Activated CD4-positive, alpha-beta T cell treated with anti-CD3 and anti-CD28 coated beads, Interleukin-2, amount 50 U/mL, for 48 hours (primary cell): ENCODE data around the gene ENPP1.

ENCODE experiments used
- DNase-seq, 2 experiments: peaks; one replicate each; pipeline ENCODE4 v3.0.0-alpha.2; 2020

Gene ENPP1

DNA sequence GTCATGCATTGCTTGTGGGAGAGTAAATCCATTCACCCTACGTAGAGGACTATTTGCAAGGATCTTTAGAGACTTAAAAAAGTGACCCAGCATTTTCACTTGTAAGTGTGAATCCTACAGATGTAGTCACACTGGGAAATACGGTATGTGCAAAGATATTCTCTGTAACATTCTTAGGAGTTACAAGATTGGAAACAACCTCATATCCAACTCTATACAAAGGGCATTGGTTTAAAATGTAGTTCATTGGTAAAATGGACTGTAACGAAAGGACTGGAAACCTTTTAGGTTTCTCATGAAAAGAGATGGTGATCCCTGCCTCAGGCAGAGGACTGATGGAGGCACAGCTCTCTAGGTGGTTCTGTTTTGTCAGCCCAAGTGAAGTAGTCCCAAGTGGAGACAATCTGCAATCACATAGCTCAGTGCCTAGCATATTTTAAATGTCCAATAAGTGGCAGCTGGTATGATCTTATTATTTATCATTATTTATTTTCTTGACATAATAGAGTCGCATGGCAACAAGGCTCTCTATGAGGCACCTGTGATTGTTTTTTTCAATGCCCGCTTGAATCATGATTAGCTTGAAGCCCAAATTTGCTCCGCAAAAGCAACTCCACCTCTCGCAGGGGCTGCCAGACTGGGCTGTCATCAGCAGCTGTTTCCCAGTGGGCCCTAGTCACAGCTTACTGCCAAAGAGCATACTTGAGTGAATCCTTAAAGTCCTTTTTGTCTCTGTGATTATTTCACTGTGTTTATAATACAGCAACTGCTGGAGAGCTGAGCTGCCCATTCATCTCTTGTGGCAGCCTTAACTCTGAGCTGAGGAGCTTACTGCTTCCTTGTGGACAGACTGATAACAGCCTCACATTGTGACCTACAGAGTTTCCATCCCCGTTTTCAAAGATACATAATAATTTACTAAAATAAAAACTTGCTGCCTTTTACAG, 19.8 kb upstream of the ENPP1 start:
- DNase-seq = no peak

GRCh38 chr6:131789219-131789618, 18.6 kb upstream of the ENPP1 start:
- DNase-seq = no peak

GRCh38 chr6:131791476-131791875, 16.3 kb upstream of the ENPP1 start:
- no peak for DNase-seq

- DNase-seq = peak; percentile 16 to 30
These were observed 15.7 kb upstream of the ENPP1 start for GRCh38 chr6:131792091-131792496.

DNA sequence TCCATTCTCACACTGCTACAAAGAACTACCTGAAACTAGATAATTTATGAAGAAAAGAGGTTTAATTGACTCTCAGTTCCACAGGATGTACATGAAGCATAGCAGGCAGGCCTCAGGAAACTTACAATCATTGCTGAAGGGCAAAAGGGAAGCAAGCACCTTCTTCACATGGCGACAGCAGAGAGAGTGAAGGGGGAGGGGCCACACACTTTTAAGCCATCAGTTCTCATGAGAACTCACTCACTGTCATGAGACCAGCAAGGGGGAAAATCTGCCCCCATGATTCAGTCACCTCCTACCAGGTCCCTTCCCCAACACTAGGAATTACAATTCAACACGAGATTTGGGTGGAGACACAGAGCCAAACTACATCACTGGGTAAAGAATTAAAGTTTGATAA, 12.5 kb upstream of the ENPP1 start:
- DNase-seq = no peak

DNA sequence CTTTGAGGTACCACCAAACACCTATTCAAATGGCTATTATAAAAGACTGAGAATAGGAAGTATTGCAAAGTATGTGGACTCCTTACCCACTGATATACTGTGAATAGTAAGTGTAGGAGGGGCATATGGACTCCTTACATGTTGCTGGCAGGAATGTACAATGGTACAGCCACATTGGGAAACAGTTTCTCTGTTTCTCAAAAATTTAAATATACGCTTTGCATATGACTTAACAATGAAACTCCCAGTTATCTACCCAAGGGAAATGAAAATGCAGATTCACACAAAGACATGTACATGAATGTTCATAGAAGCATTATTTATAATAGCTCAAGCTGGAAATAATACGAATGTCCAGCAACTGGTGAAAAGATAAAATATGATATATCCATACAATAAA, 5.5 kb upstream of the ENPP1 start:
- no peak for DNase-seq

- DNase-seq = no peak
These were observed 4.6 kb upstream of the ENPP1 start for GRCh38 chr6:131803007-131803769.

- no peak for DNase-seq
These were observed 3.7 kb upstream of the ENPP1 start for GRCh38 chr6:131804131-131804530.

GRCh38 chr6:131807321-131807643, 538 bp upstream of the ENPP1 start:
- DNase-seq = no peak

DNA sequence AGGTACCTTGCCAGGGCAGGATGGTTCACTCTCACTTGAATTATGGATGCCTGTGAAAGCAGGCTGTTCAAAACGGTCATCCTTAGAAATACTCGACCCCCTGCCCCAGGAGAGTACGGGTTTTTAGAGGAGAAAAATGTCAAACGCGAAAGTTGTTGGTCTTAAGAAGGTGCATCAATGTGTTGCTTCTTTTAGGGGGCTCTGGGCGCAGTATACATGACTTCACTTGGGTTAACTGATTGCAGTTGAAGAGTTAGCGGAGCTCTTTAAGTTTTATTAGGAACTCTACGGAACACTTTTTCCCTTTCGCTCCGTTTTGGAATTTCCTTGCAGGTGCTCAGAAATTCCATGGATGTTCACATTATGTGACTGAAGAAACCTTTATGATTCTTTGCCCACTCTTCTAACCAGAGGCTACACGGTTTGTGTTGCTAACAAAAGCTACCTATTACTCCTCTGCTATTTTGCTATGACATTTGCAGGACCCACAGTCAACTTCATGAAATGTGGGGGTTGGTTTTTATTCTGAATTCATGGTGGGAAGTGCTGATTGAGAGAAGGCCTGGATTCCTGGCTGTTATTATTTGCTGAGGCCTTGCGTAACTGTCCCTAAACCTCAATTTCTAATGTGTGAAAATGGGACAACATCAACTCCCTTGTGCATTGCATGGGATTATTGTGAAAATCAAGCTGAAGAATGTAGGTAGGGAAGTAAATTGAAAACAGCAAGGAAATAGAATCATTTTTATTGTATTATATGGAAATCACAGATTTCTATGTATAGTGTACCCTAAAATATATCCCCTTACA, 845 bp downstream of the ENPP1 start:
- no peak for DNase-seq

DNA sequence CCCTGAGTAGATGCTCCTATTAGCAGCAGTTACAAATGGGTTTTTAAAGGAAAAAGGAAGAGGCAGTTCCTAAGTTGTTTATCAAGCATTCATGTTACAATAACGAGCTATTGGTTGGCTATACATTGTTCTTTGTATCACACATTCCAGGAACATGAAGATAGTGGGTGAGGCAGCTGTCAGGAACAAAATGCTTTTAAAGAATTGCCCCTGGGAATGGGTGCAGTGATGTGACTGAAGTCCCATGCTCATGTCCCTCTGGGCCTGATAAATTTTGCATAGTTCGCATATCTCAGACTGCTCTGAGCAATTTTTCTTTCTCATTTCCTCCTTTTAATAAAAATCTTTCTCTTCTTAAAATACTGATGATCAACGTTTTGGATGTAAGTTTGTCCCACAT, 3.7 kb downstream of the ENPP1 start:
- DNase-seq = no peak

GRCh38 chr6:131813991-131814390, 6.2 kb downstream of the ENPP1 start:
- DNase-seq = no peak

DNA sequence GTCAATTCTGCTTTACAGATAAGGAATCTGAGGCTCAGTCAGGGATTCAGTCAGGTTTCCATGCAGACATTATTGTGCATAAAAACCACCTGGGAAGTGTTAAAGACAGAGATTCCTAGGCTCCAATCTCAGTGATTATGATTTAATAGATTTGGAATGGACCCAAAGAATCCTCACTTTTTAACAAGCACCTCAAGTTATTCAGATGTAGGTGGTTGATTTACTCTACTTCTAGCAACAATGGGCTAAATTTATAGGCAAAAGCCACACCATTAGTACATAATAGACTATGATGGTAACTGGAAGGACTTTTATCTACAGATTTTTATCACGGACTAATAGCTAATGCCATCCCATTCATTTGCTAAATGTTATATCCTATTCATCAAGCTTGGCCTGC, 9.0 kb downstream of the ENPP1 start:
- DNase-seq = no peak

DNA sequence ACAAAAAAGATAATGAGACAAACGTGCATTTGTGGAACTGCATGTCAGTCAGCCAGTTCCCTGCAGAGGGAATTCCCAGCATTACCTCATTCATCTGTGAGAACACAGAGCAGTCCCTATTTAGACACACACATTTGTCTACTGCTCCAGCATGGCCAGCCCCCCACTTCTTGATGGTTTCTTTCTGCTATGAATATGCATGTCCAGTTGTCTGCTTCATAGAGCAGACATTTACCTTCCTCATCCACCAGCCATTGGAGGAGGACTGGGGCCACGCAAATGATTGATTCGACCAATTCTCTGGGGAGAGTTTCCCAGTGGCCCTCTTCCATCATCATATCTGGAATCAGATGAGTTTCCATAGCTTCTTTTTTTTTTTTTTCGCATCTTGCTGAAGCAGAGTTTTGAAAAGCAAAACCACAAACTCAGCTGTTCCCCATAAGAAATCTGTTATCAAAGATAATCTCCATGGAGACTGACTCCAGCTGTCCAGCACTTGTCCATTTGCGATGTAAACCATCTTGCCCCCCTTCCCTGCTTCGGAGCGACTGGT, 11.8 kb downstream of the ENPP1 start:
- DNase-seq = no peak

DNA sequence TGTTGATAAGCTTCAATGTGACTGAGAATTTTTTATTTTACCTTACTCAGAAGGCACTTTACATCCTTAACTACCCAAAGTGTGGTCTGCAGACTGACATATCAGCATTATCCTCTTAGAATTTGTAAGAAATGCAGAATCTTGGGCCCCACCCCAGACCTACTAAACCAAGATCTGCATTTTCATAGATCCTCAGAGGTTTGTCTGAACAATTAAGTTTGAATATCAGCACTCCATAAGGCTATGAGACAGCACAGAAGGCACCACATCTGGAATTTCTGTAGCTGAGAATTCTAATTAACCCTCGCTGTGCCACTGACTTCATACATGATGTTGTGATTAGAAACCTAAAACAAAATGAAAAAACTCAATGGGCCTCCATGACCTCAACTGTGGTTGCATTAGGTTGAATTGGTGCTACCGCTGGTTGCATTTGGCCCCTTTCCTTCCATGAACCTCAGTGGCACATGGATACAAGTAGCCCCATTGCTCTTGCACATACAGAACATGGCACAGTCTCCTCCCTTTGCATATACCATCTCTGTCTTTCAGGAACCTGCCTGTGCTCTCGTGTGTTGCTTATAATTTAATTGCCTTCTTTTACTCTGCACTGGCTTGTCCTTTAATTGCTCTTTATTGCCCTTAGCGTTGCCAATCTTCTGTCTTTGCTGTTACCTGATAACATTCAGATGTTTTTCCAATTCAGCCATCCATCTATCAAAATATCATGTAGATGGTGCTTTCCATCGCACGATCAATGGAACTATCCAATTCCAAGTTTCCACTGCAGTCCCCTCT, 13.4 kb downstream of the ENPP1 start:
- no peak for DNase-seq

DNA sequence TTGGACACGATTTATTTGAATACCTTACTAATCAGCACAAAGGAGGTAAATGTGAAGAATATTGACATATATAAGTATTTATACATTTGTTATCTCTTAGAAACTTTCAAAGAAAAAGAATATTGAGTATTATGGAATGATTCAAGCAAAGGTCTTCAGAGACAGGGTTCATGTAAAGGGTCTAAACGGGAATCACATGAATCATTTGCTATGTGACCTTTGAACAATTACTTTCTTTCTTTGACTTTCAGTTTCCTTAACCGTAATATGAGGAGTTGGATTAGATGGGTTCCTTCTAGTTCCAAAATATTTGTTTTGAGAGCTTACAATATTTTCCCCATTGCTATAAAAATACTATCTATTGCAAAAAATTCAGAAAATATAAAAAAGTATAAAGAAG, 14.3 kb downstream of the ENPP1 start:
- DNase-seq = no peak

DNA sequence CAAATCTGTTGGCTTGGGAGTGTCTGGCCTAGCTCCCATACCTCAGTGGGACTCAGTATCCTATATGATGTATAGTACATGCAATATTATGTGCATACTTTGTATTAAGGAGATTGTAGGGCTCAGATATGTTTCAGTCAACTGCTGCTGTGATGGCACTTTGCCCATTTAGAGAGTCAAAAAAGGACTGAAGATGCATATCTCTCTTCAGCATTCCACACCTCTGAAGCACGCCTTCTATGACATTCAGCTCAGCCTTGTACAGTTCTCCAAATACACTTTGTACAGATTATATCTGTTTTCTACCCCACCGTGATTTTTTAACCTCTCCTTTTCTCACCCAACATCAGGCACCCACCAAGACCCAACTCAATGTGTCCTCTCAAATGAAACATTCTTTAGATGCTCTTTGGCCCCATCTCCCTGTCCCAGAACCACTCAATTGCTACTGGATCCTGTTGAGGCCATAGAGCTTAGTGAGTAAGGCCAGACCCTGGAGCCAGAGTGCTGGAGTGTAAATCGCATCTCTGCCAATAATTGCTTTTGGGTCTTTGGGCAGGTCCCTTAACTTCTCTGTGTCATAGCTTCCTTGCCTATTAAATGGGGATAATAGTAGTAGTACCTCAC, 15.6 kb downstream of the ENPP1 start:
- no peak for DNase-seq

DNA sequence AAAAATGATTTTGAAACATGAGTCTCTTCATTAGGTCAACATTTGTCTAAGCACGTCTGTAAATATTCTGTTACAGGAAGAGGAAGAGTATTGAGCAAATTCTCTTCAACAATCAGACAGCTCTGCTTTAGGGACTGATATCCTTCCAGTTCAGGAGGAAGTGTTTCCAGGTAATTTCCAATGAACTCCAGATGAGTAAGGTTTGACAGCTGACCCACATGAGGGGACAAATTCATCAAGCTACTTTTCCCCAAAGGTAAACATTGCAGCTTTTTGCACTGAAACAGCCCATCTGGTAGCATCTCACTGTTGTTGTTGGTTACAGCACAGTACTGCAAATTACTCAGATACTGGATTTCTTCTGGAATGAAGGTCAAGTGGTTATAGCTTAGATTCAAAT, 18.1 kb downstream of the ENPP1 start:
- no peak for DNase-seq

GRCh38 chr6:131828080-131828479, 20.3 kb downstream of the ENPP1 start:
- DNase-seq = no peak

GRCh38 chr6:131828951-131829350, 21.1 kb downstream of the ENPP1 start:
- no peak for DNase-seq

DNA sequence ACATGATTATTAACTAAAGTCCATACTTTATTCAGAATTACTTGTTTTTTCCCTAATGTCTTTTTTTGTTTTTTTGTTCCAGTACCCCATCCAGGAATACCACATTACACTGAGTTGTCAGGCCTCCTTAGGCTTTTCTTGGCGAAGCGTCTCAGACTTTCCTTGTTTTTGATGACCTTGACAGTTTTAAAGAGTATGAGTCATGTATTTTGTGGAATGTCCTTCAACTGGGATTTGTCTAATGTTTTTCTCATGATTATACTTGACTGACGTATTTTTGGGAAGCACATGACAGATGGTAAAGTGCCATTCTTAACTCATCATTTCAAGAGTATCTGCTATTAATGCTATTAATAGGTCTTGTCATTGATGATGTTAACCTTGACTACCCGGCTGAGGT, 23.6 kb downstream of the ENPP1 start:
- no peak for DNase-seq

- no peak for DNase-seq
These were observed 24.1 kb downstream of the ENPP1 start for GRCh38 chr6:131831886-131832285.
